Lung (tissue), 13 donors: ENCODE measurements around the gene SLC2A2. TPM values are rescaled to one million over a fixed set of nuclear protein-coding genes. Genes with fewer than 3 reads are reported as not detected.

Experiments used
- ATAC-seq: fragments of 200-7000 bp; cut with Tn5 transposase; one replicate; pipeline ENCODE4 v1.9.1; 2020; ENCODE audit warnings: moderate number of reproducible peaks; ENCODE audit not compliant: insufficient read depth, low FRiP score
- DNase-seq, 3 donors: peaks; one replicate each; pipeline ENCODE4 v3.0.0-alpha.2; 2013 to 2017
- H3K27ac ChIP-seq, 2 donors: one replicate each; pipeline ENCODE4 v1.5.1; 2013; ENCODE audit warnings: mild to moderate bottlenecking in 2 of 2, moderate library complexity in 2 of 2, control low read depth in 1 of 2, inconsistent platforms in 1 of 2, low read depth in 1 of 2, low read length in 1 of 2
- H3K27me3 ChIP-seq, 3 donors: one replicate each; pipeline ENCODE4 v1.5.1; 2013; ENCODE audit warnings: low read length in 2 of 3; ENCODE audit not compliant: control insufficient read depth in 3 of 3, insufficient read depth in 3 of 3
- H3K36me3 ChIP-seq, 4 donors: one replicate each; pipeline ENCODE4 v1.5.1; 2013; ENCODE audit warnings: low read length in 4 of 4, mild to moderate bottlenecking in 1 of 4, moderate library complexity in 1 of 4; ENCODE audit not compliant: control insufficient read depth in 4 of 4, insufficient read depth in 4 of 4
- H3K4me1 ChIP-seq, 5 donors: one replicate each; pipeline ENCODE4 v1.5.1; 2013; ENCODE audit warnings: low read length in 5 of 5, mild to moderate bottlenecking in 2 of 5, moderate library complexity in 1 of 5; ENCODE audit not compliant: control insufficient read depth in 5 of 5, insufficient read depth in 5 of 5
- H3K4me3 ChIP-seq: one replicate; pipeline ENCODE4 v1.5.1; 2013; ENCODE audit warnings: mild to moderate bottlenecking, control low read depth, moderate library complexity
- H3K9ac ChIP-seq, 2 donors: one replicate each; pipeline ENCODE4 v1.5.1; 2013; ENCODE audit warnings: low read length in 2 of 2, control low read depth in 1 of 2; ENCODE audit not compliant: insufficient read depth in 1 of 2
- H3K9me3 ChIP-seq, 4 donors: one replicate each; pipeline ENCODE4 v1.5.1; 2013; ENCODE audit warnings: low read length in 3 of 4, mild to moderate bottlenecking in 1 of 4, moderate library complexity in 1 of 4; ENCODE audit not compliant: control insufficient read depth in 4 of 4, insufficient read depth in 3 of 4
- CTCF ChIP-seq: IDR thresholded peaks from 2 replicates; pipeline ENCODE4 v1.5.1; 2012; ENCODE audit warnings: mild to moderate bottlenecking; ENCODE audit errors: control extremely low read depth, extremely low read depth
- whole genome bisulfite sequencing, 2 donors: extraction: QIAGEN DNeasy Blood & Tissue Kit; methylation state at CpG; one replicate each; pipeline ENCODE4 v1.1.7; 2013; 5-methylcytosine and 5-hydroxymethylcytosine counted together
- polyA plus RNA-seq, 2 donors: library from polyadenylated mRNA; stranded (reverse); fragments of 200-250 nt; gene quantifications; one replicate each; pipeline ENCODE4 v1.2.1, GENCODE V29; 2013
- small RNA-seq: library from RNA; depleted of rRNA; stranded (forward); fragments of <200 nt; gene quantifications from one replicate; pipeline ENCODE3, GENCODE V24; 2014; ENCODE audit warnings: low replicate concordance
- total RNA-seq, 2 donors: library from RNA; depleted of rRNA in 1 of 2; stranded (reverse); fragments of >200 nt in 1 of 2; gene quantifications; one replicate each; pipeline ENCODE4 v1.2.1, GENCODE V29; 2014 to 2021
- donor health status: control.
- donor health status: control.
- donor health status: Bipolar disorder and iron deficiency.
- donor health status: healthy.
- donor health status: DM: yes; HTN: yes; CAD: no.

The SLC2A2 gene
- total and polyA plus RNA-seq, 4 donors, result 0.12 TPM; not detected in 3

DNA sequence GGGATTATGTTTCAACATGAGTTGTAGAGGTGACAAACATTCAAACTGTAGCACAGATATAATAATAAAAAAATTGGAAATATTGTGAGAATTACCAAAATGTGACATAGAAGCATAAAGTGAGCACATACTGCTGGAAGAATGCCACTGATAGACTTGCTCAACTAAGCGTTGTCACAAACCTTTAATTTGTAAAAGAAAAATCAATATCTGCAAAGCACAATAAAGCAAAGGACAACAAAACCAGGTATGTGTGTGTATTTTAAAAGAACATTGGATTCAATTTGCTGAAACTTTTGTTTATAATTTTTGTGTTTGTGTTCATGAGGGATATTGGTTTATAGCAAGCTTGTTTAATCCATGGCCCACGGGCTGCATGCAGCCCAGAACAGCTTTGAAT lies 77.3 kb downstream of the SLC2A2 start:
- ATAC-seq, result no peak
- no peak for DNase-seq
- no peak for TF ChIP-seq CTCF
- Histone ChIP-seq H3K27me3 (no peaks in the 10 kb centered on the region), H3K36me3 (no peaks in the 10 kb centered on the region), H3K27ac (no peak overlapping the region), H3K4me3 (no peak overlapping the region), H3K9me3 (peaks cover 0 to 7% (median 0%) of the 10 kb centered on the region in 4 donors), H3K4me1 (no peaks in the 10 kb centered on the region), H3K9ac (no peak overlapping the region)
- WGBS, 2 donors, result 86 to 89% methylated on average over 2 of the region's 2 CpGs

GRCh38 chr3:170947018-170947769 lies 79.3 kb downstream of the SLC2A2 start:
- TF ChIP-seq CTCF, result no peak
- no peak overlapping the region for H3K27ac ChIP-seq
- no peaks in the 10 kb centered on the region for H3K4me1 ChIP-seq
- H3K9ac ChIP-seq, result no peak overlapping the region
- DNase-seq (no peak), ATAC-seq (no peak)
- H3K27me3 ChIP-seq, result no peaks in the 10 kb centered on the region
- WGBS, 2 donors, result 96% methylated on average over 24 to 25 of the region's 25 CpGs
- H3K9me3 ChIP-seq, result peaks cover 0 to 7% (median 0%) of the 10 kb centered on the region in 4 donors
- no peak overlapping the region for H3K4me3 ChIP-seq
- H3K36me3 ChIP-seq, result no peaks in the 10 kb centered on the region

Small RNA genes within 50 kb of the gene (small RNA-seq; reads per million reads assigned to genes)
- not detected for gene RNU1-70P

Other genes starting within 250 kb of the SLC2A2 start
- gene RPL22L1, start 156.5 kb downstream of the SLC2A2 start, total RNA-seq, result 10 to 100 TPM; 21.3 to 66.3 TPM
- 100 to 1,000 TPM; 162 to 252 TPM for gene RPL22L1, start 156.5 kb downstream of the SLC2A2 start, polyA plus RNA-seq
- 1 to 10 TPM; 4.4 to 4.5 TPM for gene EIF5A2, start 118.1 kb downstream of the SLC2A2 start, total RNA-seq
- 1 to 10 TPM; 1.4 to 4.6 TPM for gene EIF5A2, start 118.1 kb downstream of the SLC2A2 start, polyA plus RNA-seq